Bronchial epithelial cell (primary cell): ENCODE measurements around the gene ITFG1. TPM values are rescaled to one million over a fixed set of nuclear protein-coding genes. Genes with fewer than 3 reads are reported as not detected.
A peak's percentile ranks its signal among the peaks of the same experiment; 100 is the strongest.

ENCODE experiments used
- DNase-seq: peaks from one replicate; pipeline ENCODE4 v3.0.0-alpha.2; 2010; ENCODE audit warnings: low read depth
- FAIRE-seq: peaks from 2 replicates; lab custom pipeline; 2011; peaks lifted over from hg19 to GRCh38; lab: Jason Lieb, UNC
- H3K27me3 ChIP-seq: 2 replicates; pipeline ENCODE4 v1.5.1; 2011; ENCODE audit warnings: low read length; ENCODE audit not compliant: control insufficient read depth, insufficient read depth
- H3K36me3 ChIP-seq: 2 replicates; pipeline ENCODE4 v1.5.1; 2011; ENCODE audit warnings: low read length; ENCODE audit not compliant: control insufficient read depth, insufficient read depth
- H3K4me3 ChIP-seq: 2 replicates; pipeline ENCODE4 v1.5.1; 2011; ENCODE audit warnings: mild to moderate bottlenecking, low read depth, low read length, control low read depth
- CTCF ChIP-seq: IDR thresholded peaks from 2 replicates; pipeline ENCODE4 v1.5.1; 2011; ENCODE audit warnings: mild to moderate bottlenecking, moderate library complexity, low read length, control low read depth, inconsistent platforms; ENCODE audit not compliant: insufficient read depth, severe bottlenecking
- total RNA-seq: library from RNA; depleted of rRNA; stranded (reverse); fragments of >200 nt; gene quantifications from 2 replicates; pipeline ENCODE4 v1.2.1, GENCODE V29; 2014

Gene ITFG1
- total RNA-seq, 1 donor from 2014 or later = 47.4 TPM

- Histone ChIP-seq H3K27me3 (no peaks in the 10 kb centered on the region), H3K4me3 (no peak overlapping the region), H3K36me3 (no peaks in the 10 kb centered on the region)
- DNase-seq (no peak), FAIRE-seq (no peak)
- TF ChIP-seq CTCF = no peak
These were observed 184.3 kb downstream of the ITFG1 start for GRCh38 chr16:47276522-47276921.

GRCh38 chr16:47262938-47263337 lies 197.9 kb downstream of the ITFG1 start:
- Histone ChIP-seq H3K4me3 (no peak overlapping the region), H3K36me3 (peaks cover 1% of the 10 kb centered on the region), H3K27me3 (no peaks in the 10 kb centered on the region)
- no peak for DNase-seq
- FAIRE-seq = no peak
- TF ChIP-seq CTCF = no peak

- H3K27me3 ChIP-seq = no peaks in the 10 kb centered on the region
- peaks cover 2% of the 10 kb centered on the region for H3K36me3 ChIP-seq
- no peak for TF ChIP-seq CTCF
- no peak overlapping the region for H3K4me3 ChIP-seq
- no peak for FAIRE-seq
- DNase-seq = no peak
These were observed 200.4 kb downstream of the ITFG1 start for GRCh38 chr16:47260503-47260902.

GRCh38 chr16:47258874-47259461 lies 201.9 kb downstream of the ITFG1 start:
- H3K36me3 ChIP-seq = peaks cover 2% of the 10 kb centered on the region
- no peaks in the 10 kb centered on the region for H3K27me3 ChIP-seq
- DNase-seq (peak; percentile 33), FAIRE-seq (no peak)
- peak; percentile 50 for TF ChIP-seq CTCF
- no peak overlapping the region for H3K4me3 ChIP-seq

- no peaks in the 10 kb centered on the region for H3K27me3 ChIP-seq
- no peak for DNase-seq
- no peak overlapping the region for H3K4me3 ChIP-seq
- no peak for TF ChIP-seq CTCF
- peaks cover 3% of the 10 kb centered on the region for H3K36me3 ChIP-seq
- FAIRE-seq = no peak
These were observed 206.1 kb downstream of the ITFG1 start for GRCh38 chr16:47254756-47255155.

GRCh38 chr16:47250983-47251382 lies 209.9 kb downstream of the ITFG1 start:
- TF ChIP-seq CTCF = no peak
- no peak for DNase-seq
- Histone ChIP-seq H3K27me3 (no peaks in the 10 kb centered on the region), H3K4me3 (no peak overlapping the region), H3K36me3 (peaks cover 2% of the 10 kb centered on the region)
- no peak for FAIRE-seq
